Sciatic nerve (tissue), 2 donors: ENCODE data around the gene ZMIZ1. TPM values are rescaled to one million over a fixed set of nuclear protein-coding genes. Genes with fewer than 3 reads are reported as not detected.

Experiments used
- ATAC-seq: fragments of 200-7000 bp; cut with Tn5 transposase; one replicate; pipeline ENCODE4 v1.9.1; 2020; ENCODE audit warnings: mild to moderate bottlenecking, moderate library complexity
- DNase-seq: peaks from one replicate; pipeline ENCODE4 v3.0.0-alpha.2; 2020; ENCODE audit warnings: low spot score
- intact Hi-C: fragments of 100-400 bp; cut with DNase I; formaldehyde crosslinking; loops from one replicate; pipeline ENCODE4 v1.14.2; 2022
- total RNA-seq: library from RNA; stranded (reverse); fragmentation: NEBNext Ultra II Directional; extraction: Animal tissue kit (Norgen Biotek cat#: 25700); gene quantifications from one replicate; pipeline ENCODE4 v1.2.1, GENCODE V29; 2021
- donor health status: DM: no; HTN: no; CAD: no.
- donor health status: DM: no; HTN: no; CAD: no.

The ZMIZ1 gene
- total RNA-seq, 1 donor from 2014 or later = 96.7 TPM

GRCh38 chr10:79126351-79127080 is 57.8 kb downstream of the ZMIZ1 start:
- DNase-seq (no peak), ATAC-seq (no peak)
- intact Hi-C loops = no loop called here

- ATAC-seq (peak; percentile 76), DNase-seq (no peak)
- intact Hi-C loops = no loop called here
These were observed 58.6 kb downstream of the ZMIZ1 start for GRCh38 chr10:79127151-79127961.

GRCh38 chr10:79128241-79128922 is 59.6 kb downstream of the ZMIZ1 start:
- ATAC-seq (no peak), DNase-seq (no peak)
- intact Hi-C loops = no loop called here

- intact Hi-C loops = no loop called here
- DNase-seq (no peak), ATAC-seq (no peak)
These were observed 60.1 kb downstream of the ZMIZ1 start for GRCh38 chr10:79128923-79129305.

GRCh38 chr10:79129361-79129997 is 60.7 kb downstream of the ZMIZ1 start:
- ATAC-seq (no peak), DNase-seq (no peak)

GRCh38 chr10:79130255-79130654 is 61.5 kb downstream of the ZMIZ1 start:
- DNase-seq (no peak), ATAC-seq (no peak)
- intact Hi-C loops = no loop called here

More at GRCh38 chr10:79129361-79129997, 60.7 kb downstream of the ZMIZ1 start:
- intact Hi-C loops = no loop called here

GRCh38 chr10:79130846-79131245 is 62.1 kb downstream of the ZMIZ1 start:
- no peak for ATAC-seq
- intact Hi-C loops = no loop called here
- DNase-seq = no peak

GRCh38 chr10:79131836-79132631 is 63.3 kb downstream of the ZMIZ1 start:
- DNase-seq = no peak
- intact Hi-C loops = no loop called here
- ATAC-seq = no peak

- DNase-seq = no peak
- peak; percentile 9 for ATAC-seq
- intact Hi-C loops = no loop called here
These were observed 64.1 kb downstream of the ZMIZ1 start for GRCh38 chr10:79132681-79133381.

- ATAC-seq (no peak), DNase-seq (no peak)
- intact Hi-C loops = no loop called here
These were observed 64.7 kb downstream of the ZMIZ1 start for GRCh38 chr10:79133416-79133815.

GRCh38 chr10:79135790-79136189 is 67.0 kb downstream of the ZMIZ1 start:
- intact Hi-C loops = no loop called here
- no peak for ATAC-seq
- no peak for DNase-seq

GRCh38 chr10:79136236-79137005 is 67.7 kb downstream of the ZMIZ1 start:
- ATAC-seq = no peak
- intact Hi-C loops = no loop called here
- no peak for DNase-seq

GRCh38 chr10:79137300-79137756 is 68.6 kb downstream of the ZMIZ1 start:
- intact Hi-C loops = no loop called here
- ATAC-seq (no peak), DNase-seq (no peak)

GRCh38 chr10:79137826-79138225 is 69.1 kb downstream of the ZMIZ1 start:
- DNase-seq (no peak), ATAC-seq (peak; percentile 32)
- intact Hi-C loops = no loop called here

GRCh38 chr10:79138449-79139123 is 69.8 kb downstream of the ZMIZ1 start:
- ATAC-seq = no peak
- intact Hi-C loops = no loop called here
- no peak for DNase-seq

- intact Hi-C loops = no loop called here
- ATAC-seq (peak; percentile 63), DNase-seq (no peak)
These were observed 70.5 kb downstream of the ZMIZ1 start for GRCh38 chr10:79139124-79139835.
